HepG2 (cell line): ENCODE data around the gene TTC6. TPM values are rescaled to one million over a fixed set of nuclear protein-coding genes. Genes with fewer than 3 reads are reported as not detected.

ENCODE experiments used
- CAMTA2 ChIP-seq: sonication (generic); formaldehyde crosslinking; IDR thresholded peaks from 2 replicates; pipeline ENCODE4 v1.4.0; 2020; ENCODE audit warnings: mild to moderate bottlenecking, missing genetic modification reagents, borderline replicate concordance
- DNMT1 ChIP-seq: sonication (generic); formaldehyde crosslinking; IDR thresholded peaks from 2 replicates; pipeline ENCODE4 v1.5.1; 2020; ENCODE audit warnings: mild to moderate bottlenecking, missing genetic modification reagents
- ERF ChIP-seq: IDR thresholded peaks from 2 replicates; pipeline ENCODE4 v1.6.1; 2018; ENCODE audit warnings: missing biosample characterization, missing genetic modification reagents
- FIP1L1 ChIP-seq: fragments of 200-400 bp; formaldehyde crosslinking; IDR thresholded peaks from 2 replicates; pipeline ENCODE4 v1.6.1; 2018; ENCODE audit warnings: low read depth, mild to moderate bottlenecking, low read length, moderate library complexity, borderline replicate concordance; ENCODE audit not compliant: insufficient read depth
- MTF1 ChIP-seq: sonication (generic); formaldehyde crosslinking; IDR thresholded peaks from 2 replicates; pipeline ENCODE4 v1.5.0; 2020; ENCODE audit warnings: missing genetic modification reagents
- NCOA5 ChIP-seq: sonication (generic); formaldehyde crosslinking; IDR thresholded peaks from 2 replicates; pipeline ENCODE4 v1.4.0; 2020; ENCODE audit warnings: missing genetic modification reagents
- NFE2L2 ChIP-seq: fragments of 150-350 bp; IDR thresholded peaks from 2 replicates; pipeline ENCODE4 v1.6.1; 2014; ENCODE audit warnings: low read length
- POLR2A ChIP-seq, 2 experiments: IDR thresholded peaks; 2 replicates each; pipeline ENCODE4 v1.6.1; 2011; ENCODE audit warnings: low read depth in 2 of 2, low read length in 2 of 2, mild to moderate bottlenecking in 1 of 2, moderate library complexity in 1 of 2; ENCODE audit not compliant: insufficient read depth in 1 of 2
- POLR2AphosphoS2 ChIP-seq: IDR thresholded peaks from 2 replicates; pipeline ENCODE4 v1.6.1; 2011; ENCODE audit warnings: low read depth, low read length, improper control_type of control experiment
- SAP130 ChIP-seq: IDR thresholded peaks from 2 replicates; pipeline ENCODE4 v1.6.1; 2016; ENCODE audit warnings: low read depth
- SKIL ChIP-seq: sonication (generic); formaldehyde crosslinking; IDR thresholded peaks from 2 replicates; pipeline ENCODE4 v1.8.0; 2022; ENCODE audit warnings: missing genetic modification reagents, mild to moderate bottlenecking, moderate library complexity, borderline replicate concordance
- SOX6 ChIP-seq, 2 experiments: fragments of 450-650 bp in 1 of 2; sonication (generic) in 1 of 2; formaldehyde crosslinking in 1 of 2; IDR thresholded peaks; 2 replicates each; pipeline versions ENCODE4 v1.4.0 to v1.6.1; 2017 to 2020; ENCODE audit warnings: antibody characterized with exemption in 1 of 2, mild to moderate bottlenecking in 1 of 2, missing genetic modification reagents in 1 of 2
- TARDBP ChIP-seq: sonication (generic); formaldehyde crosslinking; IDR thresholded peaks from 2 replicates; pipeline ENCODE4 v1.8.0; 2022; ENCODE audit warnings: mild to moderate bottlenecking, missing genetic modification reagents
- ZBED4 ChIP-seq: sonication (generic); formaldehyde crosslinking; IDR thresholded peaks from 2 replicates; pipeline ENCODE4 v1.4.0; 2020; ENCODE audit warnings: missing genetic modification reagents, borderline replicate concordance
- ZBTB1 ChIP-seq: sonication (generic); formaldehyde crosslinking; IDR thresholded peaks from 2 replicates; pipeline ENCODE4 v1.4.0; 2020; ENCODE audit warnings: missing genetic modification reagents, borderline replicate concordance
- ZFP1 ChIP-seq: IDR thresholded peaks from 2 replicates; pipeline ENCODE4 v1.6.1; 2016
- ZNF12 ChIP-seq: sonication (generic); formaldehyde crosslinking; IDR thresholded peaks from 2 replicates; pipeline ENCODE4 v1.5.0; 2020; ENCODE audit warnings: missing genetic modification reagents
- ZNF543 ChIP-seq: sonication (generic); formaldehyde crosslinking; IDR thresholded peaks from 2 replicates; pipeline ENCODE4 v1.4.0; 2020; ENCODE audit warnings: mild to moderate bottlenecking, missing genetic modification reagents
- ZNF615 ChIP-seq: sonication (generic); formaldehyde crosslinking; IDR thresholded peaks from 2 replicates; pipeline ENCODE4 v1.5.0; 2020; ENCODE audit warnings: mild to moderate bottlenecking, missing genetic modification reagents, borderline replicate concordance
- ZNF616 ChIP-seq: sonication (generic); formaldehyde crosslinking; IDR thresholded peaks from 2 replicates; pipeline ENCODE4 v1.5.0; 2020; ENCODE audit warnings: low read depth, mild to moderate bottlenecking, missing genetic modification reagents
- ZNF784 ChIP-seq: sonication (generic); formaldehyde crosslinking; IDR thresholded peaks from 2 replicates; pipeline ENCODE4 v1.5.1; 2020; ENCODE audit warnings: missing genetic modification reagents, mild to moderate bottlenecking, borderline replicate concordance
- ZNF83 ChIP-seq: sonication (generic); formaldehyde crosslinking; IDR thresholded peaks from 2 replicates; pipeline ENCODE4 v1.4.0; 2020; ENCODE audit warnings: missing genetic modification reagents, mild to moderate bottlenecking, borderline replicate concordance
- ZSCAN12 ChIP-seq: sonication (generic); formaldehyde crosslinking; IDR thresholded peaks from 2 replicates; pipeline ENCODE4 v1.9.0; 2021; ENCODE audit warnings: mild to moderate bottlenecking, missing genetic modification reagents
- ZSCAN20 ChIP-seq: sonication (generic); formaldehyde crosslinking; IDR thresholded peaks from 2 replicates; pipeline ENCODE4 v1.4.0; 2020; ENCODE audit warnings: missing genetic modification reagents, mild to moderate bottlenecking, borderline replicate concordance
- polyA plus RNA-seq, 8 experiments: library from polyadenylated mRNA; depleted of rRNA in 3 of 8; stranded (reverse) in 7 of 8; unstranded in 1 of 8; fragments of >200 nt; fragmentation: Illumina TruSeq in 4 of 8; extraction: Trizol in 4 of 8; gene quantifications; 2 replicates each; pipeline versions ENCODE4 v1.2.1 to v1.2.3, GENCODE V29; 2011 to 2016; ENCODE audit warnings: low read depth in 4 of 8, missing spikeins in 1 of 8, mixed read lengths in 1 of 8; ENCODE audit not compliant: insufficient read depth in 1 of 8
- total RNA-seq, 5 experiments: library from RNA; depleted of rRNA; stranded (reverse); fragments of >200 nt; fragmentation: Illumina TruSeq; extraction: Trizol; gene quantifications; 2 replicates each; pipeline ENCODE4 v1.2.3, GENCODE V29; 2016; ENCODE audit warnings: low read depth in 1 of 5

Gene TTC6
- total and polyA plus RNA-seq, 2 of the 13 experiments (the other 11 are each of a cell fraction or from before 2014, with no cell fraction given) = 9.3 to 27.4 TPM

- peak; percentile 83; the same call in 1 of the 2 replicates for TF ChIP-seq ZBED4 (CRISPR knock-in tag)
- no peak for TF ChIP-seq ZNF616 (CRISPR knock-in tag)
- TF ChIP-seq DNMT1 (CRISPR knock-in tag) = 0 out of 2 replicates have a peak, but pooled peaks have one; percentile 45
- no peak for TF ChIP-seq ZBTB1
- 0 out of 2 replicates have a peak, but pooled peaks have one; percentile 15 for TF ChIP-seq CAMTA2 (CRISPR knock-in tag)
- peak; percentile 84; the same call in 1 of the 2 replicates for TF ChIP-seq ZSCAN20 (CRISPR knock-in tag)
- TF ChIP-seq ZNF784 (CRISPR knock-in tag) = peak; percentile 98
- TF ChIP-seq MTF1 (CRISPR knock-in tag) = peak; percentile 69; the same call in 1 of the 2 replicates
- peak; percentile 88 for TF ChIP-seq SAP130
- no peak for TF ChIP-seq ZSCAN12 (CRISPR knock-in tag)
- TF ChIP-seq ZFP1 (CRISPR knock-in tag) = peak; percentile 65; the same call in 1 of the 2 replicates
- no peak for TF ChIP-seq NCOA5 (CRISPR knock-in tag)
- TF ChIP-seq ZNF543 (CRISPR knock-in tag) = peak; percentile 40; the same call in 1 of the 2 replicates
- peak; percentile 80; the same call in 1 of the 2 replicates for TF ChIP-seq SKIL (CRISPR knock-in tag)
- no peak for TF ChIP-seq SOX6 (IDR thresholded peaks at IDR 0.05)
- TF ChIP-seq SOX6 (CRISPR knock-in tag; IDR thresholded peaks at IDR 0.05) = peak; percentile 86
- no peak for TF ChIP-seq FIP1L1
- TF ChIP-seq ZNF12 = no peak
- no peak for TF ChIP-seq NFE2L2
- no peak for TF ChIP-seq POLR2AphosphoS2
- no peak for TF ChIP-seq ZNF615 (CRISPR knock-in tag)
- peak; percentile 79 for TF ChIP-seq ZNF83 (CRISPR knock-in tag)
- TF ChIP-seq ERF = peak; percentile 89
- TF ChIP-seq TARDBP (CRISPR knock-in tag) = peak; percentile 93
- TF ChIP-seq POLR2A (IDR thresholded peaks at IDR 0.05; ENCODE audit: insufficient read depth in 1 of 2, low read depth in 2 of 2, low read length in 2 of 2) = no peak
Measured at GRCh38 chr14:37602605-37603453, 7.4 kb downstream of the TTC6 start (continued).
